SJCRH30 (cell line): ENCODE results near the gene DNAJB8. TPM values are rescaled to one million over a fixed set of nuclear protein-coding genes. Genes with fewer than 3 reads are reported as not detected.

ENCODE experiments used
- DNase-seq, 2 experiments: peaks; one replicate each; pipeline ENCODE4 v3.0.0-alpha.2; 2015 to 2020
- H3K27ac ChIP-seq: fragments of 250-450 bp; sonication (Bioruptor Pico); 2 replicates; pipeline ENCODE4 v1.5.1; 2020; ENCODE audit warnings: mild to moderate bottlenecking, moderate library complexity
- H3K27me3 ChIP-seq: fragments of 250-450 bp; sonication (Bioruptor Pico); 2 replicates; pipeline ENCODE4 v1.5.1; 2020; ENCODE audit warnings: mild to moderate bottlenecking, moderate library complexity
- H3K36me3 ChIP-seq: fragments of 250-450 bp; sonication (Bioruptor Pico); 2 replicates; pipeline ENCODE4 v1.5.1; 2020; ENCODE audit warnings: mild to moderate bottlenecking, moderate library complexity
- H3K4me1 ChIP-seq: fragments of 250-450 bp; sonication (Bioruptor Pico); 2 replicates; pipeline ENCODE4 v1.5.1; 2020; ENCODE audit warnings: mild to moderate bottlenecking, moderate library complexity
- H3K4me3 ChIP-seq: fragments of 250-450 bp; sonication (Bioruptor Pico); 2 replicates; pipeline ENCODE4 v1.5.1; 2020; ENCODE audit warnings: mild to moderate bottlenecking, moderate library complexity
- H3K9me3 ChIP-seq: fragments of 250-450 bp; sonication (Bioruptor Pico); replicated peaks from 2 replicates; pipeline ENCODE4 v1.5.1; 2020; ENCODE audit warnings: mild to moderate bottlenecking, moderate library complexity
- total RNA-seq: library from RNA; depleted of rRNA; stranded (reverse); fragments of >200 nt; shearing (Covaris generic); gene quantifications from 2 replicates; pipeline ENCODE4 v1.2.3, GENCODE V29; 2014

Gene DNAJB8
- total RNA-seq, 1 experiment from 2014 or later, result not detected

DNA sequence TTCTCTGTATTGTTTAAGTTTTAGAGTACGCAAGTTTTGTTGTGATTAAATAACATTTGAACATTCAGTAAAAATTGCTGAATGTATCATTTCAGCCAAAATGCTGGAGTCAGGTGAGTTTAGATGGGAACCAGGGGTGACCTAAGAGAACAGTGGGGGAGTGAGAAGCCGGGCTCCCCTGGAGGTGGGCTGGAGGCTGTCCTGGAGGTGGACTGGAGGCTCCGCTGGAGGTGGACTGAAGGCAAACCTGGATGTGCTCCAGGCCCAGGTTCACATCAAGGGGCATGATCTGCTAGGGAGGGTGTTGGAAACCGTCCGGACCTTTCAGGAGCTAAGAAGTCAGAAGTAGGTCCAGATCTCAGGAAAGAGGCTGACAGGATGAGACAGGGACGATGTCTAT is 23.7 kb downstream of the DNAJB8 start:
- Histone ChIP-seq H3K4me3 (no peak overlapping the region), H3K27ac (no peak overlapping the region), H3K4me1 (no peaks in the 10 kb centered on the region), H3K9me3 (no peaks in the 10 kb centered on the region), H3K36me3 (no peaks in the 10 kb centered on the region), H3K27me3 (no peaks in the 10 kb centered on the region)
- DNase-seq, result no peak

DNA sequence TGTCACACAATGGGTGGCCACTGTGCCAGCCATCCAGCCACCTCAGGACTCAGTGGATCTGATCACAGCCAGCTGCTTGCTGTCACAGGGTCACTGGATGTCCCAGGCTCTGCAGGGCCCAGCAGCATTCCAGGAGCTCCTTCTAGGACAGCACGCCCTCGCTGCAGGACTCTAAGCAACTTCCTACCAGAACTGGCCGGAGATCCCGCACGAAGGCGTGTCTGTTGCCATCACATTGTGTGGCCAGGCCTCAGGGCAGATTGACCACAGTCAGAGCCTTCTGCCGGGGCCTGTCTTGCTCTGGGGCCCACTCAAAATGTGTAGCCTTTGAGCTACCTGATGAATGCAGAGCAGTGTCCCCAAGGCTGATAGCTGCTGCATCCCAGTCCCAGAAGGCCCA is 24.6 kb downstream of the DNAJB8 start:
- H3K27ac ChIP-seq, result no peak overlapping the region
- H3K36me3 ChIP-seq, result no peaks in the 10 kb centered on the region
- no peak for DNase-seq

DNA sequence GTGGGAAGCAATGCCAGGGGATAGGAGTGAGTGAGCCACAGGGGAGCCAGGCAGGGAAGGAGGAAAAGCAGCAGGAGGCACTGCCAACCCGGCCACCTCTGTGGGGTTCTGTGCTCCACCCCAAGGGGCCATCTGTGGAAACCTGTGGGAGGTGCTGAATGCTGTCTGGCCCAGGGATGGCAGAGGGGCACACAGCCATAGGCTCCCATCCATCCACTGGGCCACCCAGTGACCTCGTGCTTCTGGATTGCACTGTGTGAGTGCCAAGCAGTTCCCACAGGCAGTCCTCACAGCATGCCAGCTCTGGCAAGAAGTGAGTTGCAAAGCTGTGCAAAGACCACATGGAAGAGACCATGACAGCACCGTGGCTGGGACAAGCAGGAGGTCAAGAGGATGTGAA is 27.5 kb downstream of the DNAJB8 start:
- Histone ChIP-seq H3K4me3 (no peak overlapping the region), H3K9me3 (no peaks in the 10 kb centered on the region), H3K36me3 (no peaks in the 10 kb centered on the region), H3K27me3 (0 out of 2 replicates have a peak, but pooled peaks cover 4% of the 10 kb centered on the region), H3K27ac (no peak overlapping the region), H3K4me1 (no peaks in the 10 kb centered on the region)
- DNase-seq, result no peak

More for the DNA sequence above, 24.6 kb downstream of the DNAJB8 start:
- Histone ChIP-seq H3K4me1 (no peaks in the 10 kb centered on the region), H3K27me3 (no peaks in the 10 kb centered on the region), H3K4me3 (no peak overlapping the region), H3K9me3 (no peaks in the 10 kb centered on the region)

GRCh38 chr3:128438488-128439072 is 28.1 kb downstream of the DNAJB8 start:
- H3K4me3 ChIP-seq, result no peak overlapping the region
- no peaks in the 10 kb centered on the region for H3K4me1 ChIP-seq
- no peaks in the 10 kb centered on the region for H3K9me3 ChIP-seq
- 0 out of 2 replicates have a peak, but pooled peaks cover 8% of the 10 kb centered on the region for H3K27me3 ChIP-seq
- H3K36me3 ChIP-seq, result no peaks in the 10 kb centered on the region
- no peak overlapping the region for H3K27ac ChIP-seq
- DNase-seq, result peak in 1 of 2 experiments; percentile 45

DNA sequence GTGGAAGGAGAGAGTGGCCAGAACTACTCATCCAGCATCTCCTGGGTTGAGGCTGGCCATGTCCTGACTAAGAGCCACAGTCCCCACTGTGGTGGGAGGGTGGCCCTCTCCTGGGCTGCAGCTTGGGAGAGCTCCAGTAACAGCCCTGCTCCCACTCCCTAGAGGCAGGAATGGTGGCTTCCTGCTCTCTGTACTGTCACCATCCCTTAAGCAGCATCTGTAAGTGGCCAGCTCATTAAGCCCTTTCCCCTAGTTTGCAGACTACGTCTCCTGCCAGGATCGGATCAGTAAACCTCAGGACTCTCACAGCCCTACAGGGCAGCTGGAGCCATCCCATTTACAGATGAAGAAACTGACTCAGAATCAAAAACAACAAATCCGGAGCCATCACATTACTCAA is 30.5 kb downstream of the DNAJB8 start:
- Histone ChIP-seq H3K9me3 (no peaks in the 10 kb centered on the region), H3K36me3 (no peaks in the 10 kb centered on the region), H3K27me3 (peaks cover 27% of the 10 kb centered on the region), H3K4me3 (no peak overlapping the region), H3K4me1 (no peaks in the 10 kb centered on the region), H3K27ac (no peak overlapping the region)
- DNase-seq, result no peak

- H3K27me3 ChIP-seq, result peaks cover 31% of the 10 kb centered on the region
These were observed 31.1 kb downstream of the DNAJB8 start for GRCh38 chr3:128435561-128435960.

DNA sequence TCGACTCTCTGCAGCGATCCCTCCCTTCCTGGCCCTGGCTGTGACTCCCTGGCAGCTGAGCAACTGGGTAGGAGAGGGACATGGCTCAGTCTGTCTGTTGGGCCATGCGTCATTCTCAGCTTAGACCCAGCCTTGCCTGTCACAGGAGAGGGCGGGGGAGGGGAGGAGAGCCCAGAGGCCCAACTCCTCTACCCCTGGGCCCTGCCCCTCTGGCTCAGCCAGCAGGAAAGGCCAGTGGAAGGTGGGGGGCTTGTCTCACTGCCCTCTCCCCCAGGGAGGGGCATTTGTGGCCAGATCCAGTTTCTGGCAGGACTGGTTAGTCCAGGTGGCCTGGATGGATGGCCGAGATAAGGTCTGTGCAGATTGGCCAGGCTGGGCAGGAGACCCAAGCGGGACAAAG is 31.6 kb downstream of the DNAJB8 start:
- no peaks in the 10 kb centered on the region for H3K4me1 ChIP-seq
- no peak overlapping the region for H3K27ac ChIP-seq
- no peaks in the 10 kb centered on the region for H3K36me3 ChIP-seq
- H3K27me3 ChIP-seq, result peaks cover 36% of the 10 kb centered on the region
- peak in 1 of 2 experiments; percentile 26 for DNase-seq
- no peaks in the 10 kb centered on the region for H3K9me3 ChIP-seq
- no peak overlapping the region for H3K4me3 ChIP-seq

More at GRCh38 chr3:128435561-128435960, 31.1 kb downstream of the DNAJB8 start:
- Histone ChIP-seq H3K4me3 (no peak overlapping the region), H3K27ac (no peak overlapping the region), H3K4me1 (no peaks in the 10 kb centered on the region), H3K36me3 (no peaks in the 10 kb centered on the region), H3K9me3 (no peaks in the 10 kb centered on the region)
- DNase-seq, result no peak

DNA sequence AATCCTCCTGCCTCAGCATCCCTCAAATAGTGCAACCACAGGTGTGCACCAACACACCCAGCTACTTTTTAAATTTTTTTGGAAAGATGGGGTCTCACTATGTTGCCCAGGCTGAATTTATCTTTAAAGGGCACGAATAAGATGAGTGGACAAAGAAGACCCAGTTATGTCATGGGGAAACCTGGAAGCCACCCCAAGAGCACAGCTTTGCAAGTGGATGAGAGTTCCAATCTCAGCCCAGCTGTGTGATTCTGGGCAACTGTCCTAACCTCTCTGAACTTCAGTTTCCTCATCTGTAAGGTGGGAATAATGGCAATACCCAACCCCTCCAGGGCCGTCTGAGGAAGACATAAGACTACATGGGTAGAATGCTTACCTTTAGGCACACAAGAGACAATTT is 32.2 kb downstream of the DNAJB8 start:
- H3K9me3 ChIP-seq, result no peaks in the 10 kb centered on the region
- H3K27ac ChIP-seq, result no peak overlapping the region
- H3K36me3 ChIP-seq, result no peaks in the 10 kb centered on the region
- H3K4me3 ChIP-seq, result no peak overlapping the region
- H3K27me3 ChIP-seq, result peaks cover 41% of the 10 kb centered on the region
- no peaks in the 10 kb centered on the region for H3K4me1 ChIP-seq
- DNase-seq, result no peak

DNA sequence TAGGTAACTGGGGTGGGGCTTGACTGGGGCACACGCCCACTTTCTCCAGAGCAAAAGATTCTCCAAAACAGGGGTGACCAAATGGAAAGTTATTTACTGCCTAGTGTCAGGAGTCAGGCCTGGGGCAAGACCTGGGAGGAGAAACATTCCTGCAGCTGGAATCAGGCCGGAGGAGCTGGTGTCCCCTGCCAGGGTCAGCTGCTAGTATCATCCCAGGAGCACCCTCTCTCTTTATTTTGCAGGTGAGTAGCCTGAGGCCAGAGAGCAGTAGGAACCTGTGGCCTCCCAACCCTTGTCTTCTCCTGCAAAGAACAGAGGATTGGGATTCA is 32.9 kb downstream of the DNAJB8 start:
- no peak for DNase-seq
- peaks cover 41% of the 10 kb centered on the region for H3K27me3 ChIP-seq
- H3K4me3 ChIP-seq, result no peak overlapping the region
- H3K4me1 ChIP-seq, result no peaks in the 10 kb centered on the region
- no peak overlapping the region for H3K27ac ChIP-seq
- no peaks in the 10 kb centered on the region for H3K9me3 ChIP-seq
- H3K36me3 ChIP-seq, result no peaks in the 10 kb centered on the region

GRCh38 chr3:128432971-128433836 is 33.5 kb downstream of the DNAJB8 start:
- Histone ChIP-seq H3K27ac (no peak overlapping the region), H3K4me1 (no peaks in the 10 kb centered on the region), H3K27me3 (peaks cover 41% of the 10 kb centered on the region), H3K36me3 (no peaks in the 10 kb centered on the region), H3K4me3 (peak overlapping the region; percentile 41), H3K9me3 (no peaks in the 10 kb centered on the region)
- peak; percentile 26 to 39 for DNase-seq

DNA sequence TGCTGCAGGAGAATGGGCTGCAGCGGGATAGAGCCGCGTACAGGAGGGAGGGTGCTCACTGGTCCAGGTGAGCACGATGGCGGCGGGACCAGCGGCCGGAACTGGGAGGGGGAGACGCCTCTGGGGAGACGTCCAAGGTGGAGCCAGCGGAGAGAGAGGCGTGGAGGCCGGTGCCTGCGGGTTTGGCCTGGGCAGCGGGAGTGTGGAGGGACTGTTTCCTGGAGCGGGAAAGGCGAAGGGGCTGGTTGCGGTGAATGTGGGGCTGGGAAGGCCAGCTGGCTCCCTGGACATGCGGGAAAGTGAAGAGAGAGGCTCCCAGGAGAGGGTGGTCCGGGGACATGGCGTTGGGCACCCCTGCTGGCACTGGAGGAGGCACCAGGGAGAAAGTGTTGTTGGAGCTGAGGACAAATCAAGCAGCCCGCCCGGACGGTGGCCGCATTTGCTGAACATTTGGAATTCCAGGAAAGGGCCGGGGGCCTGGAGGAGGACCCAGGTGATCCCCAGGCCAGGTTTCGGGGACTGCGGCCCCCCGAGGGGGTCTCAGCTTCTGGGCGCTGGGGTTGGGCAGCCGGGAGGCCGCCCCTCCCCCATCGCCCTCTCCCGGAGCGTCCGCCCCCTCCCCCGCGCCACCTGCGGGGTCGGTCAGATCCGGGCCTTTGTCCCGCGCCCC is 34.3 kb downstream of the DNAJB8 start:
- Histone ChIP-seq H3K27me3 (peaks cover 41% of the 10 kb centered on the region), H3K4me3 (peak overlapping the region; percentile 41), H3K27ac (no peak overlapping the region), H3K4me1 (no peaks in the 10 kb centered on the region), H3K36me3 (no peaks in the 10 kb centered on the region), H3K9me3 (no peaks in the 10 kb centered on the region)
- peak in 1 of 2 experiments; percentile 29 for DNase-seq

DNA sequence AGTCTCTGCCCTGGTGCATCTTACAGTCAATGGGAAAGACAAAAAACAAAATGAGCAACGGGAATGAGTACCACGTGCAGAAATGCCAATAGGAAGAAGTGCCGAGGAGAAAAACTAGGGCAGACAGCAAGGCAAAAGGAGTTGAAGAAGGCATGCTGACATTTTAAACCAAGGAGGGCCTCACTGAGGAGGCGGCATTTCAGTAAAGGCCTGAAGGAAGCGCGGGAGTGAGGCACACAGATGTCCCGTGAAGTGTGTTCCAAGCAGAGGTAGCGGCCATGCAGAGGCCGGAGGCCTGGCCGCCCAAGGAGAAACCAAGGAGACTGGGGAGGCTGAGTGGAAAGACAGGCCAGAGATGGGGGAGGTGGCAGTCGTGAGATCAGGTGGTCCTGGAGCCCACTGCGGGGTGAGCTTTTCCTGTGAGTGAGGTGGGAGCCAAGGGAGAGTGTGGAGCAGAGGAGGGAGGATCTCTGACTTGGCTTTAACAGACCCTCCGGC is 34.8 kb downstream of the DNAJB8 start:
- Histone ChIP-seq H3K9me3 (no peaks in the 10 kb centered on the region), H3K27ac (no peak overlapping the region), H3K4me3 (no peak overlapping the region), H3K36me3 (no peaks in the 10 kb centered on the region), H3K27me3 (peaks cover 41% of the 10 kb centered on the region), H3K4me1 (no peaks in the 10 kb centered on the region)
- no peak for DNase-seq

- no peaks in the 10 kb centered on the region for H3K4me1 ChIP-seq
- no peaks in the 10 kb centered on the region for H3K9me3 ChIP-seq
- DNase-seq, result no peak
- H3K27me3 ChIP-seq, result peaks cover 41% of the 10 kb centered on the region
- H3K36me3 ChIP-seq, result no peaks in the 10 kb centered on the region
- H3K4me3 ChIP-seq, result no peak overlapping the region
- H3K27ac ChIP-seq, result no peak overlapping the region
These were observed 36.0 kb downstream of the DNAJB8 start for GRCh38 chr3:128430731-128431130.

DNA sequence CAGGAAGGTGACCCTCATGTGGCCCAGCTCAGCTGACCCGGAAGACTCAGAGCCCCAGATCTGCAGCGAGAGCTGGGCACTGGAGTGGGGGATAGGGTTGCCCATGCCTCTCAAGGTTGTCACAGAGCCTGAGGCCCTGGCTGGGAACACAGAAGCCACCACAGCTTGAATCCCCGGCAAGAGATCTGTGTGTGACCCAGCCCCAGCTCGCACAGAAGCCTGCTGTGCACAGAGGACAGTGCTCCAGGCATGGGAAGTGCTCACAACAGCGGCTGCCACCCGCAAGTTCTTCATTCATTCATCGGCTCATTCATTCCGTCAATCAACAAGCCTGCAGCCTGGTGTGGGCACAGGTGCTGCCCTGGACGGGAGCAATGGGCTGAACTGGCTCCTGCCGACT is 36.4 kb downstream of the DNAJB8 start:
- Histone ChIP-seq H3K4me1 (no peaks in the 10 kb centered on the region), H3K36me3 (no peaks in the 10 kb centered on the region), H3K4me3 (no peak overlapping the region), H3K27me3 (peaks cover 41% of the 10 kb centered on the region), H3K9me3 (no peaks in the 10 kb centered on the region), H3K27ac (no peak overlapping the region)
- DNase-seq, result no peak

DNA sequence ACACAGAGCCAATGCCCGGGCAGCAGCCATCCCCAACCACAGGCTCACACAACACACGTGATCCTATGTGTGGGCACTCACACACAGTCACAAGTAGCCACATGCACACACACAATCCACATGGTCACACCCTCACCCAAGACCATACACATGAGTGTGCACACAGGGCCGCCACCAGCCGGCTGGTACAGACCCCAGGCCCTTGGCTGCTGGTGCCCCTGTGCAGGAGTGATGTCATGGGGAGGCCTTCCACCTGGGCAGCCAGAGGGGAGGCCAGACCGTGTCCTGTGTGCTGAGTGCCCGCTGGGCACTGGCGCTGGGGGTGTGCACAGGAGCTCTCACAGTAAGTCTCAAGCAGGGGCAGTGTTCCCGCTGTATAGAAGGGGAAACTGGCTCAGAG is 36.9 kb downstream of the DNAJB8 start:
- H3K9me3 ChIP-seq, result no peaks in the 10 kb centered on the region
- no peak overlapping the region for H3K4me3 ChIP-seq
- H3K4me1 ChIP-seq, result no peaks in the 10 kb centered on the region
- H3K27me3 ChIP-seq, result peaks cover 43% of the 10 kb centered on the region
- no peak for DNase-seq
- H3K36me3 ChIP-seq, result no peaks in the 10 kb centered on the region
- H3K27ac ChIP-seq, result no peak overlapping the region
